COR-L47 (cell line): ENCODE results near the gene PFKM.
A peak's percentile ranks its signal among the peaks of the same experiment; 100 is the strongest.

Source experiments
- DNase-seq: peaks from one replicate; lab custom pipeline; 2025; lab: John Stamatoyannopoulos, UW

Gene PFKM

GRCh38 chr12:48119078-48119833 is at the start of gene PFKM:
PFKM (plus strand) TSS chr12:48119364; CDS start chr12:48122775, 3,411 bp downstream.
- peak; percentile 68 for DNase-seq

- no peak for DNase-seq
Measured at GRCh38 chr12:48070033-48070432, 49.1 kb upstream of the PFKM start.

GRCh38 chr12:48070731-48071130 is 48.4 kb upstream of the PFKM start:
- no peak for DNase-seq

GRCh38 chr12:48071808-48072207 is 47.4 kb upstream of the PFKM start:
- DNase-seq = no peak

- DNase-seq = no peak
Measured at GRCh38 chr12:48072266-48072665, 46.9 kb upstream of the PFKM start.

GRCh38 chr12:48074266-48074665 is 44.9 kb upstream of the PFKM start:
- DNase-seq = no peak

- DNase-seq = no peak
Measured at GRCh38 chr12:48075832-48076231, 43.3 kb upstream of the PFKM start.

- no peak for DNase-seq
Measured at GRCh38 chr12:48077111-48077510, 42.1 kb upstream of the PFKM start.

- DNase-seq = no peak
Measured at GRCh38 chr12:48078901-48079300, 40.3 kb upstream of the PFKM start.

- DNase-seq = no peak
Measured at GRCh38 chr12:48080285-48080684, 38.9 kb upstream of the PFKM start.

GRCh38 chr12:48080821-48081220 is 38.3 kb upstream of the PFKM start:
- DNase-seq = no peak

- no peak for DNase-seq
Measured at GRCh38 chr12:48084066-48084465, 35.1 kb upstream of the PFKM start.

- DNase-seq = no peak
Measured at GRCh38 chr12:48084841-48085460, 34.2 kb upstream of the PFKM start.

GRCh38 chr12:48086327-48086726 is 32.8 kb upstream of the PFKM start:
- no peak for DNase-seq

- DNase-seq = no peak
Measured at GRCh38 chr12:48092611-48093010, 26.6 kb upstream of the PFKM start.

- no peak for DNase-seq
Measured at GRCh38 chr12:48104531-48104930, 14.6 kb upstream of the PFKM start.

- DNase-seq = no peak
Measured at GRCh38 chr12:48105321-48105866, 13.8 kb upstream of the PFKM start.

- DNase-seq = peak; percentile 84
Measured at GRCh38 chr12:48105867-48106680, 13.1 kb upstream of the PFKM start, which contains the start of gene SENP1. SENP1 (minus strand) TSS chr12:48106079; CDS start chr12:48101472, 4,607 bp downstream.

- DNase-seq = no peak
Measured at GRCh38 chr12:48106681-48107613, 12.2 kb upstream of the PFKM start.

- DNase-seq = no peak
Measured at GRCh38 chr12:48109424-48109823, 9.7 kb upstream of the PFKM start.

GRCh38 chr12:48110691-48111311 is 8.4 kb upstream of the PFKM start:
- no peak for DNase-seq
